Measurements from ENCODE around the gene CATSPER3. TPM values are rescaled to one million over a fixed set of nuclear protein-coding genes. Genes with fewer than 3 reads are reported as not detected.

CATSPER3 gene
- polyA plus RNA-seq, 1 donor from 2014 or later = 0.17 TPM

- H3K9me3 ChIP-seq (ENCODE audit: low read length) = no peaks in the 10 kb centered on the region
- no peak overlapping the region for H3K4me3 ChIP-seq (ENCODE audit: low read length)
- no peaks in the 10 kb centered on the region for H3K79me2 ChIP-seq (replicated peaks; ENCODE audit: insufficient read depth, low read length)
- H3K36me3 ChIP-seq (ENCODE audit: insufficient read depth, low read length) = no peaks in the 10 kb centered on the region
- H3K27ac ChIP-seq (ENCODE audit: low read length) = no peak overlapping the region
- H3K27me3 ChIP-seq (ENCODE audit: insufficient read depth, low read depth, low read length) = peaks cover 98% of the 10 kb centered on the region
- H3F3A ChIP-seq (ENCODE audit: insufficient read depth, low read length, poor library complexity, severe bottlenecking) = no peaks in the 10 kb centered on the region
- TF ChIP-seq POLR2AphosphoS5 (IDR thresholded peaks at IDR 0.05) = no peak
- TF ChIP-seq RAD21 (conservative IDR thresholded peaks at IDR 0.05) = no peak
- TF ChIP-seq CTCF (IDR thresholded peaks at IDR 0.05; ENCODE audit: poor library complexity, severe bottlenecking) = no peak
- TF ChIP-seq, protein P1, sequence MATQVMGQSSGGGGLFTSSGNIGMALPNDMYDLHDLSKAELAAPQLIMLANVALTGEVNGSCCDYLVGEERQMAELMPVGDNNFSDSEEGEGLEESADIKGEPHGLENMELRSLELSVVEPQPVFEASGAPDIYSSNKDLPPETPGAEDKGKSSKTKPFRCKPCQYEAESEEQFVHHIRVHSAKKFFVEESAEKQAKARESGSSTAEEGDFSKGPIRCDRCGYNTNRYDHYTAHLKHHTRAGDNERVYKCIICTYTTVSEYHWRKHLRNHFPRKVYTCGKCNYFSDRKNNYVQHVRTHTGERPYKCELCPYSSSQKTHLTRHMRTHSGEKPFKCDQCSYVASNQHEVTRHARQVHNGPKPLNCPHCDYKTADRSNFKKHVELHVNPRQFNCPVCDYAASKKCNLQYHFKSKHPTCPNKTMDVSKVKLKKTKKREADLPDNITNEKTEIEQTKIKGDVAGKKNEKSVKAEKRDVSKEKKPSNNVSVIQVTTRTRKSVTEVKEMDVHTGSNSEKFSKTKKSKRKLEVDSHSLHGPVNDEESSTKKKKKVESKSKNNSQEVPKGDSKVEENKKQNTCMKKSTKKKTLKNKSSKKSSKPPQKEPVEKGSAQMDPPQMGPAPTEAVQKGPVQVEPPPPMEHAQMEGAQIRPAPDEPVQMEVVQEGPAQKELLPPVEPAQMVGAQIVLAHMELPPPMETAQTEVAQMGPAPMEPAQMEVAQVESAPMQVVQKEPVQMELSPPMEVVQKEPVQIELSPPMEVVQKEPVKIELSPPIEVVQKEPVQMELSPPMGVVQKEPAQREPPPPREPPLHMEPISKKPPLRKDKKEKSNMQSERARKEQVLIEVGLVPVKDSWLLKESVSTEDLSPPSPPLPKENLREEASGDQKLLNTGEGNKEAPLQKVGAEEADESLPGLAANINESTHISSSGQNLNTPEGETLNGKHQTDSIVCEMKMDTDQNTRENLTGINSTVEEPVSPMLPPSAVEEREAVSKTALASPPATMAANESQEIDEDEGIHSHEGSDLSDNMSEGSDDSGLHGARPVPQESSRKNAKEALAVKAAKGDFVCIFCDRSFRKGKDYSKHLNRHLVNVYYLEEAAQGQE (IDR thresholded peaks at IDR 0.05; ENCODE audit: borderline replicate concordance) = no peak
- no peak for TF ChIP-seq EZH2 (IDR thresholded peaks at IDR 0.05; ENCODE audit: borderline replicate concordance, insufficient read depth, low read length, poor library complexity, severe bottlenecking)
- H3K9ac ChIP-seq (ENCODE audit: low read length) = no peak overlapping the region
- H4K20me1 ChIP-seq (ENCODE audit: insufficient read depth) = no peaks in the 10 kb centered on the region
- H3K4me2 ChIP-seq (ENCODE audit: low read length) = no peak overlapping the region
- no peak overlapping the region for H2AFZ ChIP-seq (ENCODE audit: low read depth, low read length)
- H3K9me2 ChIP-seq (ENCODE audit: insufficient read depth, low read length) = no peaks in the 10 kb centered on the region
Measured at GRCh38 chr5:135036405-135036804, 68.7 kb downstream of the CATSPER3 start.

- TF ChIP-seq CTCF (IDR thresholded peaks at IDR 0.05; ENCODE audit: poor library complexity, severe bottlenecking) (no peak), RAD21 (conservative IDR thresholded peaks at IDR 0.05) (no peak), SMC3 (conservative IDR thresholded peaks at IDR 0.05; ENCODE audit: poor library complexity) (no peak), TAF1 (IDR thresholded peaks at IDR 0.05; ENCODE audit: low read depth) (no peak), MXI1 (conservative IDR thresholded peaks at IDR 0.05; ENCODE audit: poor library complexity, severe bottlenecking) (no peak), POLR2AphosphoS5 (IDR thresholded peaks at IDR 0.05) (no peak), EZH2 (IDR thresholded peaks at IDR 0.05; ENCODE audit: borderline replicate concordance, insufficient read depth, low read length, poor library complexity, severe bottlenecking) (no peak), EP300 (conservative IDR thresholded peaks at IDR 0.05; ENCODE audit: poor library complexity, severe bottlenecking) (no peak)
- TF ChIP-seq, protein P1 (IDR thresholded peaks at IDR 0.05; ENCODE audit: borderline replicate concordance) = no peak
- Histone ChIP-seq H3K36me3 (ENCODE audit: insufficient read depth, low read length) (no peaks in the 10 kb centered on the region), H4K20me1 (ENCODE audit: insufficient read depth) (no peaks in the 10 kb centered on the region), H3K9me3 (ENCODE audit: low read length) (no peaks in the 10 kb centered on the region), H3K27ac (ENCODE audit: low read length) (no peak overlapping the region), H3F3A (ENCODE audit: insufficient read depth, low read length, poor library complexity, severe bottlenecking) (no peaks in the 10 kb centered on the region), H2AFZ (ENCODE audit: low read depth, low read length) (no peak overlapping the region), H3K79me2 (replicated peaks; ENCODE audit: insufficient read depth, low read length) (no peaks in the 10 kb centered on the region), H3K4me2 (ENCODE audit: low read length) (no peak overlapping the region), H3K4me3 (ENCODE audit: low read length) (no peak overlapping the region), H3K9ac (ENCODE audit: low read length) (no peak overlapping the region), H3K27me3 (ENCODE audit: insufficient read depth, low read depth, low read length) (peaks cover 98% of the 10 kb centered on the region), H3K9me2 (ENCODE audit: insufficient read depth, low read length) (no peaks in the 10 kb centered on the region)
Measured at GRCh38 chr5:135037519-135038204, 70.0 kb downstream of the CATSPER3 start.

All from neural cell (in vitro differentiated cells).